Common myeloid progenitor, CD34-positive (primary cell): ENCODE data around the gene EPS15.
"Not testable (repeated sequence)": the region's sequence is repeated elsewhere in the genome, so short reads cannot be mapped to it uniquely, and the experiment has no call there.

Source experiments
- CTCF ChIA-PET: fragments of 350-600 bp; sonication (Branson Sonifier 250); formaldehyde crosslinking; loops from one replicate; lab custom pipeline; 2021; ENCODE audit warnings: antibody characterized with exemption; lab: Charles Lee
- POLR2A ChIA-PET: fragments of 350-600 bp; sonication (Branson Sonifier 250); formaldehyde crosslinking; loops from one replicate; lab custom pipeline; 2021; ENCODE audit warnings: antibody characterized with exemption; lab: Charles Lee
- DNase-seq, 3 donors: peaks; one replicate each; pipeline versions ENCODE4 v3.0.0 to v3.0.0-alpha.2; 2013
- H3K27ac ChIP-seq, 2 experiments: 1 replicate in 1 of 2; 2 replicates in 1 of 2; pipeline ENCODE4 v1.7.0; 2013; ENCODE audit warnings: inconsistent platforms in 2 of 2, low read length in 2 of 2, mild to moderate bottlenecking in 2 of 2, low read depth in 1 of 2, moderate library complexity in 1 of 2; ENCODE audit not compliant: severe bottlenecking in 2 of 2, insufficient read depth in 1 of 2, poor library complexity in 1 of 2
- H3K27me3 ChIP-seq, 5 experiments: replicated peaks in 2 of 5; 1 replicate in 3 of 5; 2 replicates in 2 of 5; pipeline versions ENCODE4 v1.6.1 to v1.7.0; 2013; ENCODE audit warnings: low read length in 4 of 5, mild to moderate bottlenecking in 2 of 5, moderate library complexity in 2 of 5, inconsistent platforms in 1 of 5; ENCODE audit not compliant: insufficient read depth in 5 of 5, control insufficient read depth in 4 of 5
- H3K36me3 ChIP-seq, 4 experiments: 1 replicate in 2 of 4; 2 replicates in 2 of 4; pipeline versions ENCODE4 v1.6.1 to v1.7.0; 2013; ENCODE audit warnings: low read length in 3 of 4, control low read depth in 1 of 4, mild to moderate bottlenecking in 1 of 4; ENCODE audit not compliant: control insufficient read depth in 4 of 4, insufficient read depth in 4 of 4
- H3K4me1 ChIP-seq, 4 experiments: 1 replicate in 3 of 4; 2 replicates in 1 of 4; pipeline versions ENCODE4 v1.6.1 to v1.7.1; 2013; ENCODE audit warnings: low read length in 3 of 4, mild to moderate bottlenecking in 3 of 4, control low read depth in 1 of 4, inconsistent platforms in 1 of 4, moderate library complexity in 1 of 4; ENCODE audit not compliant: control insufficient read depth in 4 of 4, insufficient read depth in 4 of 4; ENCODE audit errors: control extremely low read depth in 1 of 4
- H3K4me3 ChIP-seq, 7 experiments: 1 replicate in 4 of 7; 2 replicates in 3 of 7; pipeline versions ENCODE4 v1.5.1 to v1.7.0; 2013; ENCODE audit warnings: mild to moderate bottlenecking in 7 of 7, low read length in 6 of 7, moderate library complexity in 6 of 7, inconsistent platforms in 2 of 7, low read depth in 2 of 7, control low read depth in 1 of 7; ENCODE audit not compliant: insufficient read depth in 4 of 7, control insufficient read depth in 1 of 7; ENCODE audit errors: extremely low read depth in 1 of 7
- H3K9me3 ChIP-seq, 5 experiments: 1 replicate in 4 of 5; 2 replicates in 1 of 5; pipeline versions ENCODE4 v1.6.1 to v1.7.1; 2013; ENCODE audit warnings: low read length in 4 of 5, mild to moderate bottlenecking in 2 of 5, inconsistent platforms in 1 of 5, low read depth in 1 of 5, moderate library complexity in 1 of 5; ENCODE audit not compliant: control insufficient read depth in 4 of 5, insufficient read depth in 2 of 5; ENCODE audit errors: control extremely low read depth in 1 of 5
- WGBS: methylation state at CpG from one replicate; pipeline ENCODE4 v1.1.5; 2013; ENCODE audit not compliant: insufficient coverage; 5-methylcytosine and 5-hydroxymethylcytosine counted together

EPS15 gene

GRCh38 chr1:51463561-51463960, 55.5 kb downstream of the EPS15 start:
- H3K4me3 ChIP-seq, result no peak overlapping the region
- peaks cover 13 to 45% (median 26%) of the 10 kb centered on the region in 4 experiments for H3K36me3 ChIP-seq
- no CpG with 5 or more reads among the region's 1 CpG for WGBS

GRCh38 chr1:51462289-51462688, 56.8 kb downstream of the EPS15 start:
- H3K4me1 ChIP-seq, H3K9me3 ChIP-seq, POLR2A ChIA-PET, H3K4me3 ChIP-seq, H3K27me3 ChIP-seq, H3K27ac ChIP-seq: not testable (repeated sequence)
- CTCF ChIA-PET, result interaction anchor here (0.9 to 1.1 kb wide), 2 partner anchors 35 to 73 kb away, joined by 3 read pairs; no protein-coding TSS in a partner anchor
- peaks cover 9 to 40% (median 19%) of the 10 kb centered on the region in 4 experiments for H3K36me3 ChIP-seq
- peak in 1 of 3 donors; percentile 5 for DNase-seq
- WGBS, result no CpG with 5 or more reads among the region's 2 CpGs

More at GRCh38 chr1:51463561-51463960, 55.5 kb downstream of the EPS15 start:
- Histone ChIP-seq H3K4me1 (no peaks in the 10 kb centered on the region), H3K27me3 (no peaks in the 10 kb centered on the region), H3K9me3 (no peaks in the 10 kb centered on the region), H3K27ac (no peak overlapping the region)
- CTCF ChIA-PET, result no interaction called here
- DNase-seq, result peak in 1 of 3 donors; percentile 4
- POLR2A ChIA-PET, result no interaction called here

DNA sequence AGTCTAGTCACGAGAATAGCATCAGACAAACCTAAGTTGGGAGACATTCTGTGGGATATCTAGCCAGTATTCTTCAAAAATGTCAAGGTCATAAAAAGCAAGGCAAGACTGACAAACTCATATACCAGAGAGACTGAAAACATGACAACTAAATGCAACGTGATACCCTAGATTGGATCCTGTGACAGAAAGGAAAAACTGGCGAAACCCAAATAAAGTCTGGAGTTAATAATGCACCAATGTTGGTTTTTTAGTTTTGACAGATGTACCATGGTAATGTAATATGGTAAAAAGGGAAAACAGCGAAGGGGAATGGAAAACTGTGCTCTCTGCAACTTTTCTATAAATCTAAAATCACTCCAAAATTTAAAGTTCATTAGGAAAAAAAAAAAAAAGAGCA, 64.5 kb downstream of the EPS15 start:
- WGBS, result 90% methylated on average over 3 of the region's 4 CpGs
- Histone ChIP-seq H3K27ac (no peak overlapping the region), H3K36me3 (peaks cover 11 to 30% (median 19%) of the 10 kb centered on the region in 4 experiments), H3K9me3 (no peaks in the 10 kb centered on the region), H3K4me1 (no peaks in the 10 kb centered on the region), H3K27me3 (no peaks in the 10 kb centered on the region), H3K4me3 (no peak overlapping the region)
- no peak for DNase-seq
- ChIA-PET CTCF (no interaction called here), POLR2A (interaction anchor here (0.6 kb wide), 1 partner anchor 494 kb away, joined by 4 read pairs; no protein-coding TSS in a partner anchor)

- ChIA-PET POLR2A (no interaction called here), CTCF (no interaction called here)
- no CpG with 5 or more reads among the region's 2 CpGs for WGBS
- Histone ChIP-seq H3K27ac (no peak overlapping the region), H3K4me1 (no peaks in the 10 kb centered on the region), H3K9me3 (no peaks in the 10 kb centered on the region), H3K4me3 (no peak overlapping the region), H3K27me3 (no peaks in the 10 kb centered on the region), H3K36me3 (peaks cover 5 to 25% (median 12%) of the 10 kb centered on the region in 4 experiments)
- DNase-seq, result no peak
These were observed 66.1 kb downstream of the EPS15 start for GRCh38 chr1:51453010-51453409.

DNA sequence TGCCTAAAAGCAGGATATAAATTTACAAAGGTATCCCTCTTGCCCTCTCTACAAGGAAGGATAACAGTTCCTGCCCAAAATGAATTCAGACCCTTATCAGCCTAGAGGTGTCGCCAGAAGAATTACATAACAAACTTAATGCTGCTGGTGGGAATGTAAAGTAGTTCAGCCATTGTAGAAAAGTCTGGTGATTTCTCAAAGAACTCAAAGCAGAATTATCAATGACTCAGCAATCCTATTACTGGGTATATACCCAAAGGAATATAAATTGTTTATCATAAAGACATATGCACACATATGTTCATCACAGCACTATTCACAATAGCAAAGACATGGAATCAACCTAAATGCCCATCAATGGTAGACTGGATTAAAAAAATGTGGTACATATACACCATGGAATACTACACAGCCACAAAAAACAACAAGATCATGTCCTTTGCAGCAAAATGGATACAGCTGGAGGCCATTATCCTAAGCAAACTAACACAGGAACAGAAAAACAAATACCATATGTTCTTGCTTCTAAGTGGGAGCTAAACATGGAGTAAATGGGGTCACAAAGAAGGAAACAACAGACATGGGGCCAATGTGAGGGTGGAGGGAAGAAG, 70.1 kb downstream of the EPS15 start:
- peaks cover 18 to 41% (median 26%) of the 10 kb centered on the region in 4 experiments for H3K36me3 ChIP-seq
- H3K27ac ChIP-seq, H3K4me1 ChIP-seq, H3K27me3 ChIP-seq, DNase-seq, POLR2A ChIA-PET, H3K9me3 ChIP-seq, H3K4me3 ChIP-seq: not testable (repeated sequence)
- CTCF ChIA-PET, result interaction anchor here (0.8 to 1.1 kb wide), 2 partner anchors 9 to 88 kb away, joined by 3 read pairs; no protein-coding TSS in a partner anchor
- WGBS, result no CpG with 5 or more reads among the region's 1 CpG

DNA sequence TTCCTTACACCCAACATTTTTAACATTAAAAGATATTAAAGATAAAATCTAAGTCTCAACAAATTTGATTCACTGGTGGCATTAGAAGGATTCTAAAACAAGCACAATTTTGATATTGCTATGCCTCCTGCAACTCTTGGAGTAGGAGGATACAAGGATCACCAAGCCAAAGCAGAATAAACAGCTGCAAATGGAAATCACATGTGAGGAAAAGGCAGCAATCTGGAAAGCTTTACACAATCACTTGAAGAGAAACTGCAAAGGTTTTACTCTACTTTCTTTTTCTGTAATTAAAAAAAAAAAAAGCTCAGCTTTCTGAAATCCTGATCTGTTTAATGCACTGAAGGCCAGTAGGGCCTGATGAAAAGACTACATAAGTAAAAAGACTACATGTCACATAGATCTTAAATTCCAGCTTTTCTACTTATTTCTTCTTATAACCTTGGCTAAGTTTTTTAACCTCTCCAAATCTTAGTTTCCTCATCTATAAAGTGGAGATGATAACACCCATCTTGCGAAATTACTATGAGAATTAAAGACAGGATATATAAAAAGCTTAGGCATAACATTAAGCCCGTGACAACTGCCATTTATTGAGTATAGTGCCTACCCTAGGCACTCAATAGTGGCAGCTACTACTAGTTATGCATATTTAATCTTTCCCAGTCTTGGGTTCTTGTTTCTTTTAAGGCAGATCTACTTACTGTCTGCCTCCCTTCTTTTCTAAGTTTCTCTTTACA, 73.5 kb downstream of the EPS15 start:
- no peak overlapping the region for H3K4me3 ChIP-seq
- H3K27me3 ChIP-seq, result no peaks in the 10 kb centered on the region
- POLR2A ChIA-PET, result interaction anchor here (1.2 kb wide), 1 partner anchor 9 kb away, joined by 4 read pairs; no protein-coding TSS in a partner anchor
- no peak overlapping the region for H3K27ac ChIP-seq
- H3K36me3 ChIP-seq, result peaks cover 9 to 48% (median 25%) of the 10 kb centered on the region in 4 experiments
- no CpG with 5 or more reads among the region's 2 CpGs for WGBS
- CTCF ChIA-PET, result interaction anchor here (0.6 to 1.2 kb wide), 3 partner anchors 10 to 97 kb away, joined by 3 to 4 read pairs (median 3); no protein-coding TSS in a partner anchor
- no peak for DNase-seq
- peaks cover 0 to 16% (median 6%) of the 10 kb centered on the region in 4 experiments for H3K4me1 ChIP-seq
- no peaks in the 10 kb centered on the region for H3K9me3 ChIP-seq
